K562 (cell line): ENCODE results near the gene IGSF21. TPM values are rescaled to one million over a fixed set of nuclear protein-coding genes. Genes with fewer than 3 reads are reported as not detected.

Experiments used
- BCL6 ChIP-seq: fragments of 250-450 bp; sonication (Bioruptor Pico); IDR thresholded peaks from 2 replicates; pipeline ENCODE4 v1.4.0; 2020
- GATAD2B ChIP-seq: fragments of 450-650 bp; IDR thresholded peaks from 2 replicates; pipeline ENCODE4 v1.6.1; 2017; ENCODE audit warnings: mild to moderate bottlenecking, borderline replicate concordance
- IRF9 ChIP-seq: fragments of 450-650 bp; IDR thresholded peaks from 2 replicates; pipeline ENCODE4 v1.6.1; 2016; ENCODE audit warnings: missing biosample characterization, missing genetic modification characterization
- JUND ChIP-seq, 2 experiments: IDR thresholded peaks; 2 replicates in 1 of 2; 3 replicates in 1 of 2; pipeline ENCODE4 v1.6.1; 2011; ENCODE audit warnings: borderline replicate concordance in 2 of 2, low read depth in 2 of 2, low read length in 2 of 2, improper control_type of control experiment in 1 of 2, missing biosample characterization in 1 of 2, missing genetic modification characterization in 1 of 2, missing genetic modification reagents in 1 of 2
- KDM2B ChIP-seq: fragments of 250-450 bp; sonication (Bioruptor Pico); IDR thresholded peaks from 2 replicates; pipeline ENCODE4 v1.8.0; 2021; ENCODE audit warnings: mild to moderate bottlenecking, moderate library complexity
- MAZ ChIP-seq, 2 experiments: fragments of 450-650 bp in 1 of 2; sonication (generic) in 1 of 2; formaldehyde crosslinking; IDR thresholded peaks in 1 of 2; conservative IDR thresholded peaks in 1 of 2; 2 replicates each; pipeline versions ENCODE4 v1.4.0 to v1.5.0; 2020; ENCODE audit warnings: mild to moderate bottlenecking in 1 of 2, missing genetic modification reagents in 1 of 2
- MEIS2 ChIP-seq: fragments of 450-650 bp; IDR thresholded peaks from 2 replicates; pipeline ENCODE4 v1.6.1; 2014; ENCODE audit warnings: mild to moderate bottlenecking; ENCODE audit not compliant: partially characterized antibody
- NR3C1 ChIP-seq: sonication (generic); formaldehyde crosslinking; IDR thresholded peaks from 2 replicates; pipeline ENCODE4 v1.8.1; 2022; ENCODE audit warnings: missing genetic modification reagents
- NRF1 ChIP-seq, 2 experiments: fragments of 450-650 bp; IDR thresholded peaks in 1 of 2; conservative IDR thresholded peaks in 1 of 2; 2 replicates each; pipeline ENCODE4 v1.6.1; 2014; ENCODE audit warnings: mild to moderate bottlenecking in 2 of 2
- RFX1 ChIP-seq: fragments of 450-650 bp; IDR thresholded peaks from 2 replicates; pipeline ENCODE4 v1.6.1; 2016; ENCODE audit warnings: mild to moderate bottlenecking, moderate library complexity
- SRF ChIP-seq, 2 experiments: fragments of 250-450, 450-650 bp in 1 of 2; sonication (Bioruptor Pico) in 1 of 2; sonication (generic) in 1 of 2; formaldehyde crosslinking; IDR thresholded peaks; 2 replicates each; pipeline versions ENCODE4 v1.5.0 to v1.5.1; 2020 to 2022; ENCODE audit warnings: mild to moderate bottlenecking in 1 of 2, missing genetic modification reagents in 1 of 2
- ZNF239 ChIP-seq: fragments of 250-450 bp; sonication (Bioruptor Pico); IDR thresholded peaks from 2 replicates; pipeline ENCODE4 v1.4.0; 2020; ENCODE audit warnings: mild to moderate bottlenecking
- ZNF41 ChIP-seq: fragments of 250-450 bp; sonication (Bioruptor Pico); conservative IDR thresholded peaks from 2 replicates; pipeline ENCODE4 v1.4.0; 2020; ENCODE audit warnings: mild to moderate bottlenecking
- ZNF592 ChIP-seq: fragments of 450-650 bp; IDR thresholded peaks from 2 replicates; pipeline ENCODE4 v1.6.1; 2017; ENCODE audit warnings: antibody characterized with exemption, mild to moderate bottlenecking
- ZNF644 ChIP-seq: fragments of 200-800 bp; sonication (Bioruptor generic); IDR thresholded peaks from 2 replicates; pipeline ENCODE4 v1.6.1; 2016; ENCODE audit warnings: low read depth, missing genetic modification characterization, missing compliant biosample characterization
- ZNF76 ChIP-seq: fragments of 250-450 bp; sonication (Bioruptor Pico); IDR thresholded peaks from 2 replicates; pipeline ENCODE4 v1.4.0; 2020; ENCODE audit warnings: mild to moderate bottlenecking, moderate library complexity, borderline replicate concordance
- ZNF79 ChIP-seq: fragments of 250-450 bp; sonication (Bioruptor Pico); IDR thresholded peaks from 2 replicates; pipeline ENCODE4 v1.4.0; 2020; ENCODE audit warnings: low read depth, mild to moderate bottlenecking, moderate library complexity
- polyA plus RNA-seq, 8 experiments: library from polyadenylated mRNA; depleted of rRNA in 4 of 8; stranded (reverse) in 5 of 8; unstranded in 3 of 8; fragments of >200 nt; fragmentation: Nextera tagmentation in 2 of 8; fragmentation: Illumina TruSeq in 1 of 8; extraction: Ambion mirVana in 2 of 8; extraction: Trizol in 1 of 8; gene quantifications; 2 replicates each; pipeline versions ENCODE4 v1.2.1 to v1.2.3, GENCODE V29; 2011 to 2014; ENCODE audit warnings: inconsistent platforms in 1 of 8, missing spikeins in 1 of 8
- total RNA-seq, 7 experiments: library from RNA; depleted of rRNA in 6 of 7; stranded (reverse); fragments of >200 nt in 6 of 7; fragmentation: Illumina TruSeq in 2 of 7; extraction: Trizol in 2 of 7; gene quantifications; 2 replicates each; pipeline versions ENCODE4 v1.2.1 to v1.2.3, GENCODE V29; 2011 to 2021; ENCODE audit warnings: low replicate concordance in 1 of 7
- TF ChIP-seq, protein P1 (sequence below): fragments of 250-450 bp; sonication (Bioruptor Pico); IDR thresholded peaks from 2 replicates; pipeline ENCODE4 v1.8.0; 2022; ENCODE audit warnings: moderate library complexity, mild to moderate bottlenecking, inconsistent platforms
- TF ChIP-seq, protein P2 (sequence below): fragments of 250-450 bp; sonication (Bioruptor Pico); IDR thresholded peaks from 2 replicates; pipeline ENCODE4 v1.4.0; 2020; ENCODE audit warnings: borderline replicate concordance

Gene IGSF21
- total and polyA plus RNA-seq, 9 of the 15 experiments (the other 6 are each of a cell fraction or from before 2014, with no cell fraction given) = not detected

GRCh38 chr1:18422076-18422777 is 314.6 kb downstream of the IGSF21 start (continued):
- TF ChIP-seq, protein P1, sequence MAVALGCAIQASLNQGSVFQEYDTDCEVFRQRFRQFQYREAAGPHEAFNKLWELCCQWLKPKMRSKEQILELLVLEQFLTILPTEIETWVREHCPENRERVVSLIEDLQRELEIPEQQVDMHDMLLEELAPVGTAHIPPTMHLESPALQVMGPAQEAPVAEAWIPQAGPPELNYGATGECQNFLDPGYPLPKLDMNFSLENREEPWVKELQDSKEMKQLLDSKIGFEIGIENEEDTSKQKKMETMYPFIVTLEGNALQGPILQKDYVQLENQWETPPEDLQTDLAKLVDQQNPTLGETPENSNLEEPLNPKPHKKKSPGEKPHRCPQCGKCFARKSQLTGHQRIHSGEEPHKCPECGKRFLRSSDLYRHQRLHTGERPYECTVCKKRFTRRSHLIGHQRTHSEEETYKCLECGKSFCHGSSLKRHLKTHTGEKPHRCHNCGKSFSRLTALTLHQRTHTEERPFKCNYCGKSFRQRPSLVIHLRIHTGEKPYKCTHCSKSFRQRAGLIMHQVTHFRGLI (CRISPR knock-in tag) = peak; percentile 100
- TF ChIP-seq SRF (CRISPR knock-in tag; IDR thresholded peaks at IDR 0.05) = peak in 1 of 2 experiments; percentile 94; a peak in 2 of 4 replicates
- peak; percentile 100 for TF ChIP-seq BCL6
- peak; percentile 99 for TF ChIP-seq IRF9 (tag)
- peak; percentile 100 for TF ChIP-seq ZNF79 (CRISPR knock-in tag)
- TF ChIP-seq ZNF41 (CRISPR knock-in tag) = peak; percentile 100
- peak; percentile 100 for TF ChIP-seq ZNF592
- TF ChIP-seq MAZ (CRISPR knock-in tag; conservative IDR thresholded peaks at IDR 0.05 in 1 of 2, IDR thresholded peaks at IDR 0.05 in 1 of 2) = peak in 1 of 2 experiments; percentile 100; a peak in 2 of 4 replicates
- TF ChIP-seq NRF1 (conservative IDR thresholded peaks at IDR 0.05 in 1 of 2, IDR thresholded peaks at IDR 0.05 in 1 of 2) = no peak; a peak in 1 of 4 replicates
- TF ChIP-seq KDM2B (CRISPR knock-in tag) = peak; percentile 86; the same call in 1 of the 2 replicates
- peak; percentile 100 for TF ChIP-seq ZNF644 (tag)
- peak; percentile 100 for TF ChIP-seq ZNF76 (CRISPR knock-in tag)
- TF ChIP-seq, protein P2, sequence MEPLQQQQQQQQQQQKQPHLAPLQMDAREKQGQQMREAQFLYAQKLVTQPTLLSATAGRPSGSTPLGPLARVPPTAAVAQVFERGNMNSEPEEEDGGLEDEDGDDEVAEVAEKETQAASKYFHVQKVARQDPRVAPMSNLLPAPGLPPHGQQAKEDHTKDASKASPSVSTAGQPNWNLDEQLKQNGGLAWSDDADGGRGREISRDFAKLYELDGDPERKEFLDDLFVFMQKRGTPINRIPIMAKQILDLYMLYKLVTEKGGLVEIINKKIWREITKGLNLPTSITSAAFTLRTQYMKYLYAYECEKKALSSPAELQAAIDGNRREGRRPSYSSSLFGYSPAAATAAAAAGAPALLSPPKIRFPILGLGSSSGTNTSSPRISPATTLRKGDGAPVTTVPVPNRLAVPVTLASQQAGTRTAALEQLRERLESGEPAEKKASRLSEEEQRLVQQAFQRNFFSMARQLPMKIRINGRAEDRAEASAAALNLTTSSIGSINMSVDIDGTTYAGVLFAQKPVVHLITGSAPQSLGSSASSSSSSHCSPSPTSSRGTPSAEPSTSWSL (CRISPR knock-in tag) = peak; percentile 100
- peak; percentile 100 for TF ChIP-seq ZNF239 (CRISPR knock-in tag)
- TF ChIP-seq MEIS2 = peak; percentile 10
- TF ChIP-seq NR3C1 (CRISPR knock-in tag) = no peak
- TF ChIP-seq GATAD2B = no peak
- no peak for TF ChIP-seq RFX1
- no peak for TF ChIP-seq JUND (IDR thresholded peaks at IDR 0.05; ENCODE audit: borderline replicate concordance, low read depth, low read length)
- peak; percentile 94; the same call in 2 of the 3 replicates for TF ChIP-seq JUND (tag; IDR thresholded peaks at IDR 0.05; ENCODE audit: borderline replicate concordance, low read depth, low read length)
